ENCODE results near the gene RHOC.

RHOC gene

DNA sequence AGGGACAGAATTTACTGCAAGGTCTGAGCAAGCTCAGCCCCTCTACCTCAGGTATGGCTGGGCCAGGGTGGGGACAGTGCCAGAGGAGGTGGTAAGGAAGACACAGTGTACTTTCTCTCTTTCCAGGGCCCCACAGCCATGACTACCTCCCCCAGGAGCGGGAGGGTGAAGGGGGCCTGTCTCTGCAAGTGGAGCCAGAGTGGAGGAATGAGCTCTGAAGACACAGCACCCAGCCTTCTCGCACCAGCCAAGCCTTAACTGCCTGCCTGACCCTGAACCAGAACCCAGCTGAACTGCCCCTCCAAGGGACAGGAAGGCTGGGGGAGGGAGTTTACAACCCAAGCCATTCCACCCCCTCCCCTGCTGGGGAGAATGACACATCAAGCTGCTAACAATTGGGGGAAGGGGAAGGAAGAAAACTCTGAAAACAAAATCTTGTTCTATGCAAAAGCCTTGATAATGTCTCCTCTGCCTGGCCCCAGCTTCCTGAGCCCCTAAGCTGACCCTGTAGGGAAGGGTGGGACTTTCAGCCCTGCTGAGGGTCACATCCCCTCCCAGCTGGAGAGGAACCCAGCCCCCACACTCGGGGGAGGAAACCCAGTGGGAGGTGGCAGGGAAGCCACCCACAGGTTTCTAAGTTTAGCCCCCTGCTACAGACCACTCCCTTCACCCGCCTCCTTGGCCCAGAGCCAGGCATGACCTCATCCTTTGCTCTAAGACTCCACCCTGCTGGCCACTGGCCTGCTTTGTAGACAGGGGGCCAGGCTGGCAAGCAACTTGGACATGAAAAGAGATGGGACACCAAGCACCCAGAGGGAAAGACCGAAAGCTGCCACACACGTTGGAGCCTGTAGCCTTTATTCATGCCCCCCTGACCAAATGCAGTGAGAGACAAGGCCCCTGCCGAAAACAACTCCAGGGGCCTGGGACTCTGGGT lies 6.4 kb downstream of the RHOC start:
- peak overlapping the region; percentile 26; the same call in 1 of the 2 replicates for H3K4me3 ChIP-seq (ENCODE audit: low read length)
- peak; percentile 87 for DNase-seq (ENCODE audit: low read depth)
- TF ChIP-seq, protein P1, sequence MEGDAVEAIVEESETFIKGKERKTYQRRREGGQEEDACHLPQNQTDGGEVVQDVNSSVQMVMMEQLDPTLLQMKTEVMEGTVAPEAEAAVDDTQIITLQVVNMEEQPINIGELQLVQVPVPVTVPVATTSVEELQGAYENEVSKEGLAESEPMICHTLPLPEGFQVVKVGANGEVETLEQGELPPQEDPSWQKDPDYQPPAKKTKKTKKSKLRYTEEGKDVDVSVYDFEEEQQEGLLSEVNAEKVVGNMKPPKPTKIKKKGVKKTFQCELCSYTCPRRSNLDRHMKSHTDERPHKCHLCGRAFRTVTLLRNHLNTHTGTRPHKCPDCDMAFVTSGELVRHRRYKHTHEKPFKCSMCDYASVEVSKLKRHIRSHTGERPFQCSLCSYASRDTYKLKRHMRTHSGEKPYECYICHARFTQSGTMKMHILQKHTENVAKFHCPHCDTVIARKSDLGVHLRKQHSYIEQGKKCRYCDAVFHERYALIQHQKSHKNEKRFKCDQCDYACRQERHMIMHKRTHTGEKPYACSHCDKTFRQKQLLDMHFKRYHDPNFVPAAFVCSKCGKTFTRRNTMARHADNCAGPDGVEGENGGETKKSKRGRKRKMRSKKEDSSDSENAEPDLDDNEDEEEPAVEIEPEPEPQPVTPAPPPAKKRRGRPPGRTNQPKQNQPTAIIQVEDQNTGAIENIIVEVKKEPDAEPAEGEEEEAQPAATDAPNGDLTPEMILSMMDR (conservative IDR thresholded peaks at IDR 0.05; ENCODE audit: low read length): no peak

DNA sequence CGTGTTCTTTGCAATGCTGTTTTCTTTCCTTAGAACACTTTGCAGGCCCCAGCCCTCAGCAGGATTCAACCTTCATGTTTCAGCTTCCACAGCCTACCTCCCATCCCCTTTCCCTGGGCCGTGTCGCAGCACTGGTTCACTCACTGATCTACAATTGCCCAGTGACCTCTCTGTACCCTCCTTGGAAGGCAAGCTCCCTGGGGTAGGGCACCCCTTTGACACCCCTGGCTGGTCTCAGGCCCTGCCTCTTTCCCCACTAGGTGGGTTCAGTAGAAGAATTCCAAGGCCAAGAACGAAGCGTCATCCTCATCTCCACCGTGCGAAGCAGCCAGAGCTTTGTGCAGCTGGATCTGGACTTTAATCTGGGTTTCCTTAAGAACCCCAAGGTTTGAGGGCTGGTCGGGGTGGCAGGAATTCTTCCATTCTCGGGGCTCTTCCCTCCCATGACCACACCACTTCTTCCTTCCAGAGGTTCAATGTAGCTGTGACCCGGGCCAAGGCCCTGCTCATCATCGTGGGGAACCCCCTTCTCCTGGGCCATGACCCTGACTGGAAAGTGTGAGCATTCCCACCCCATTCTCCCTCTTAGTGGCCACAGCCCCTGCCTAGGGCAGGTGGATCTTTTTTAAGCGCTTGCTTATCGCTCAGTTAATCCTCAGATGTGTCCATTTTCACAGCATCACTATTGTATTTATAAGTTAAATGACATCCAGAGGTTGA lies 7.3 kb downstream of the RHOC start:
- TF ChIP-seq, protein P1 (conservative IDR thresholded peaks at IDR 0.05; ENCODE audit: low read length): no peak
- DNase-seq (ENCODE audit: low read depth): no peak
- H3K4me3 ChIP-seq (ENCODE audit: low read length): no peak overlapping the region

DNA sequence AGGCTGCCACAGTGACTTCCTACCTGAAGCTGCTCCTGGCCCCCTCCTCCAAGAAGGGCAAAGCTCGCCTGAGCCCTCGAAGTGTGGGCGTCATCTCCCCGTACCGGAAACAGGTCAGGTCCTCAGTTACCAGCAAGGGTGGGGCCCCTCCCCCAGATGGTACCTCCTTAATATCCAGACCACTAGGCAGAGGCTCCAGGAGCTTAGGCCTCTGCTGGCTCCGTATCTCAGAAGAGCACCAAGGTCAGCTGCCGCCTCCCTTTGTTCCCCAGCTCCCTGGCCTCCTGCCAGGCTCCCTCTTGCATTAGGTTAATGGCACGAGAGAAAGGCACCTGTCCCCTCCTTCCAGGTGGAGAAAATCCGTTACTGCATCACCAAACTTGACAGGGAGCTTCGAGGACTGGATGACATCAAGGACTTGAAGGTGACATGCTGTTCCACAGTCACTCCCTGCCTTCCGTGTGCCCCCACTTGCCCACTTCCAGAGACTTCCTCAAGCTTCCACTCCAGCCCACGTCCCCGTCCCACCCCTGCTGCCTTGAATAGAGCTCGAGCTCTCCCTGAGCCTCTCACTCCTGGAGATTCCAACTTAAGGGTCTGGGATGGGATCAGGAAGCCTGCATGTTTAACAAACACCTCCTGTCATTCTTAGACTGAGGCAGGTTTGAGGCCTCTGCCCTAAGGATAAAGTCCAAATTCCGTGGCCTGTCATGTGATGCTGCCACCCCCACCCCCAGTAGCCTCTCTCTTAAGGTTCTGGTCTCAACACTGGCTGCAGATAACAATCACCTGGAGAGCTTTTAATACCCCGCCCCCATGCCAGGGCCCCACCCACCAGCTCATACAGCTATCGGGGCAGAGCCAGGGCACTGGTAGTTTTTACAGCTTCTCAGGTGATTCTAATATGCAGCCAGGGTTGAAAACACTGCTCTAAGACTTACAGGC lies 8.3 kb downstream of the RHOC start:
- TF ChIP-seq, protein P1 (conservative IDR thresholded peaks at IDR 0.05; ENCODE audit: low read length): no peak
- H3K4me3 ChIP-seq (ENCODE audit: low read length): no peak overlapping the region
- DNase-seq (ENCODE audit: low read depth): no peak

DNA sequence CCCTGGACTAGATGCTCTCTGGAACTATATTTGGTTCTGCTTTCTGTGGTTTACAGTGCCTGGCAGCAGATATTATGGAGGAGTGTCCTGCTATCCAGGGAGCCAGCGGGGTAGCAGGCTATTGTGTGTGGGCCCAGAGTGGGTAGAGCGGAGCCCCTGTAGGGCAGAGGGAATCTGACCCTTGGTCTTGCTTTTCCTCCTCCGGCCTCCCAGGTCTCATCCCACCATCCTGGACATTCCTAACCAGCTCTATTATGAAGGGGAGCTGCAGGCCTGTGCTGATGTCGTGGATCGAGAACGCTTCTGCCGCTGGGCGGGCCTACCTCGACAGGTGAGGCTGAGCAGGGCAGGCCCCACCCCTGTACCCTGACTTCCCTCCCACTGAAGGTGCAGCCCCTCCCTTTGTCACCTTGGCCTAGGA lies 9.1 kb downstream of the RHOC start:
- TF ChIP-seq, protein P1 (conservative IDR thresholded peaks at IDR 0.05; ENCODE audit: low read length): no peak
- no peak for DNase-seq (ENCODE audit: low read depth)
- H3K4me3 ChIP-seq (ENCODE audit: low read length): no peak overlapping the region

DNA sequence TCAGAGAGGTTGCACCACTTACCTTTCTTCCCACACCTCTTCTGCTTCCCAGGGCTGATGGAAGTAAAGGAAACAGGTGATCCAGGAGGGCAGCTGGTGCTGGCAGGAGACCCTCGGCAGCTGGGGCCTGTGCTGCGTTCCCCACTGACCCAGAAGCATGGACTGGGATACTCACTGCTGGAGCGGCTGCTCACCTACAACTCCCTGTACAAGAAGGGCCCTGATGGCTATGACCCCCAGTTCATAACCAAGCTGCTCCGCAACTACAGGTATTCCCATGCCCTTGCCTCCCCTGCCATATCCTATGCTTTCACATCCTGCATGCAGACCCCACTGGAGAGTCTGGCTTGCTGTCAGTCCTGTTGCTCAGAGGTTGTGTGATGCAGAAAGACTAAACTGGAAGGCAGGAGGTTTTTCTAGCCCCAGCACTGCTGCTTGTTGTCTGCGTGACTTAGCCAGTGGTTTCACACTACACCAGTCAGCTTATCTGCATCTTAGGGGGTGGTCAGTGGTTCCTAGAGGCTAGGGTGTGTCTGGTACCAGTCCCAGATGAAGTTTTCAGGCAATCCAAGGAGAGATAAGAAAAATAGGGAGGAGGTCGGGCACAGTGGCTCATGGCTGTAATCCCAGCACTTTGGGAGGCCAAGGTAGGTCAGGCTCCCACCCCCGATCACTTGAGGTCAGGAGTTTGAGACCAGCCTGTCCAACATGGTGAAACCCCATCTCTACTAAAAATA lies 10.2 kb downstream of the RHOC start:
- TF ChIP-seq, protein P1 (conservative IDR thresholded peaks at IDR 0.05; ENCODE audit: low read length): no peak
- DNase-seq (ENCODE audit: low read depth): no peak
- no peak overlapping the region for H3K4me3 ChIP-seq (ENCODE audit: low read length)

DNA sequence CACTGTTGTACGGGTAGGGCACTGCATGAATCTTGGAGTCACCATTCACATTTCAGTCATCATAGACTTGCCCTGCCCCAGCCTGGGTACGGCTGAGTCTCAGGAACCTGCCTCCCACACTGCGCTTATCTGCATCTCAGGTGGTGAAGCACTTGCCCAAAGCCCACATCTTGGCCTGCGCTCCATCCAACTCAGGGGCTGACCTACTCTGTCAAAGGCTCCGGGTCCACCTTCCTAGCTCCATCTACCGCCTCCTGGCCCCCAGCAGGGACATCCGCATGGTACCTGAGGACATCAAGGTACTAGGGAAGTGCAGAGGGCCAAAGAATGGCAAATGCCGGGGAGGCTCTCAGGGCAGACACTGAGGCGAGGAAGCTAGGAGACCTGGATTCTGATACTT lies 11.7 kb downstream of the RHOC start:
- TF ChIP-seq, protein P1 (conservative IDR thresholded peaks at IDR 0.05; ENCODE audit: low read length): no peak
- DNase-seq (ENCODE audit: low read depth): no peak
- no peak overlapping the region for H3K4me3 ChIP-seq (ENCODE audit: low read length)
